MM.1S (cell line): Measurements from ENCODE around the gene RAB11FIP2.

Source experiments
- CTCF ChIP-seq: fragments of 300-600 bp; sonication (generic); IDR thresholded peaks from 2 replicates; pipeline ENCODE4 v1.5.1; 2016; ENCODE audit warnings: antibody characterized with exemption, low read length, mixed read lengths
- EZH2 ChIP-seq: fragments of 300-600 bp; sonication (generic); optimal IDR thresholded peaks from 2 replicates; pipeline ENCODE3; 2017; ENCODE audit warnings: low read depth, mild to moderate bottlenecking, antibody characterized with exemption, low read length, mixed read lengths

- TF ChIP-seq CTCF (no peak), EZH2 (no peak)
Measured at GRCh38 chr10:118062798-118063238, 16.1 kb upstream of the RAB11FIP2 start.
